ENCODE data around the gene BNC2.

Gene BNC2

DNA sequence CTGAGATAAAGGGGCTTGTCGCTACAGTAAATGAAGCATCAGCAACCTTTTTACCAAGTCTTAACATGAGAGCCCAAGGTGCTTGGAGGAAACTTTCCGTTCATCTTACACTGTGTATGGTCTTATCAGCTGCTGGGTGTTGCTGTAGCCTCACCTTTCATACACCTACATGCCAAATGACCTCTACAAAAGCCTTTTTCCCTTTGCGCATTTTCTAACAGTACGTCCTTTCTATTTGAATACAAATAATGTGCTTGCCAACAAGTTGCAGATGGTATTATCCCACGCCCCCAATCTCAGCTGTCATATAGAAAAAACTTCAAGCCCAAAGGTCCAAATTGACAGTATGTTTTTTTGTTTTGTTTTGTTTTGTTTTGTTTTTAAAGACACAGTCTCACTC is 96.9 kb downstream of the BNC2 start:
- ChIA-PET POLR2A (no interaction called here), CTCF (no interaction called here)
- TF ChIP-seq CTCF (IDR thresholded peaks at IDR 0.05; ENCODE audit: control extremely low read depth, extremely low read depth, low read depth, missing control alignments), result no peak
- DNase-seq (ENCODE audit: extremely low spot score), result no peak

DNA sequence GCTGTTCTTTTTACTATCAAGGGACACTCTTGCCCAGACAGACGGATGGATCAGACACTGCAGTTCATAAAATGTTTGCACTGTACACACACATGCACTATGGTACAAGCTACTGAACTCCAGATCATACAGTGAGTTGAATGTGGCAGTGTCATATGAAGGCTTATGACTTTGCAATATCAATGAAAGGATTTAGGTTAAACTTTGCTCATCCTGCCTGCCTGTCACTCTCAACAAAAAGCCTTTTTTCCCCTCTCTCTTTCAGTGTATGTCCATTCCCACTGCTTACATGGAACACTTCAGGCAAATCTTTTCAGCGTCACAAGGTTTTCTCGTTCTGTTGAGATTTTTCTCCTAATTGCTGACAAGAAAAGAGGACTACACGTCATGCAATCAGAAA is 97.4 kb downstream of the BNC2 start:
- no peak for DNase-seq (ENCODE audit: extremely low spot score)
- TF ChIP-seq CTCF (IDR thresholded peaks at IDR 0.05; ENCODE audit: control extremely low read depth, extremely low read depth, low read depth, missing control alignments), result no peak
- ChIA-PET POLR2A (no interaction called here), CTCF (no interaction called here)

GRCh38 chr9:16771356-16771755 is 99.1 kb downstream of the BNC2 start:
- DNase-seq (ENCODE audit: extremely low spot score), result no peak
- ChIA-PET CTCF (no interaction called here), POLR2A (no interaction called here)
- TF ChIP-seq CTCF (IDR thresholded peaks at IDR 0.05; ENCODE audit: control extremely low read depth, extremely low read depth, low read depth, missing control alignments), result no peak

GRCh38 chr9:16769291-16769690 is 101.2 kb downstream of the BNC2 start:
- ChIA-PET CTCF (no interaction called here), POLR2A (no interaction called here)
- TF ChIP-seq CTCF (IDR thresholded peaks at IDR 0.05; ENCODE audit: control extremely low read depth, extremely low read depth, low read depth, missing control alignments), result no peak
- no peak for DNase-seq (ENCODE audit: extremely low spot score)

DNA sequence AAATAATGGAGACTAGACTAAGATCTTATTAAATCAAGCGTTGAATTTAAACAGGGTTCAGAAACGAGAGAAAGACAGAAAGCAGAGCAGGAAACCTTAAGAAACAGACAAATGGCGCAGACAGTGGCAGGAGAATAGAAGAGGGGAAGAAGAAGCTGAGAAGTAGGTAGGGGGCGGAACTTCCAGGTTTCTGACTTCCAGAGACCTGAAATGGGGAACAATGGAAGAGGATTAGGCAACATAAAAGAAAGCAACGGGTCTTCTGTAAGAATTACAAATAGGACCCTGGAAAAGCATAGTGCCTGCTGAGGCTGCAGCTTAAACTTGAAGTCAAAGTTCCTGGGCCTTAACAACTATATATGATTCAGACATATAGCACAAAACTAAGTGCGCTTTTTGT is 101.7 kb downstream of the BNC2 start:
- no peak for DNase-seq (ENCODE audit: extremely low spot score)
- TF ChIP-seq CTCF (IDR thresholded peaks at IDR 0.05; ENCODE audit: control extremely low read depth, extremely low read depth, low read depth, missing control alignments), result no peak
- POLR2A ChIA-PET, result no interaction called here

DNA sequence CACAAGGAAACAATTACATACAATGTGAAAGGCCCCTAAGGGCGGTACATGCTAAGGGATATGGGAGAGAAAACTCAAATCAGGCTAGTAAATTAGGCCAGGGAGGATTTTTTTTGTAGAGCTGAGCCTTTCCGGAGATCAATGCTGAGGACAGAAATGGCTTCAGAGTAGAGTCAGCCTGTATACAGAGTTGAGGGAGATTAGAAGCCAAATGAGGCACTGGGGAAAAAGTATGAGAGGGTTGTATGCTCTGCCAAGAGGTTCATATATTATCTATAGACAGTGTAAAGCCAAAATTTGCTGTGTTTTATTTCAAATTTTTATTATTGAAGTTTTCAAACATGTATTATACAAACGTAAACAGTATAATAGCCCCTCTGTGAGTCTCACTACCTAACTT is 103.1 kb downstream of the BNC2 start:
- no peak for DNase-seq (ENCODE audit: extremely low spot score)
- TF ChIP-seq CTCF (IDR thresholded peaks at IDR 0.05; ENCODE audit: control extremely low read depth, extremely low read depth, low read depth, missing control alignments), result no peak
- POLR2A ChIA-PET, result no interaction called here
- CTCF ChIA-PET, result no interaction called here

More for the DNA sequence above, 101.7 kb downstream of the BNC2 start:
- CTCF ChIA-PET, result no interaction called here

DNA sequence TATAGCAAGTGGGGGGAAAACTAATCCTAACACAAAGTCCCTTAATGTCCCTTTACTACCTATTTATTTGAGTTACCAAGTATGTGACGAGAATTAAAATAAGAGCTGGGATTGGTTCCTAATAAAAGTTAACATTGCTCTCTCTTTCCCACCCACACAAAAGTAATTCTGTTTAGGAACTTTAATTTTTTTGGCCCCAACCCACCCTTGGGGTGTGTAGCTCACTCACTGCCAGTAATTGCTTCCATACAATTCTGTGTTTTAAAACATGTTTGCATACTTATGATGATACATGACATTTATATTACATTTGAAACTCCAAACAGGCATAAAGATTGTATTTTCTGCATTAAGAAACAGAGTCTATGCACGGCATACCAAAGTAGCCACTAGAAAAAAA is 106.5 kb downstream of the BNC2 start:
- TF ChIP-seq CTCF (IDR thresholded peaks at IDR 0.05; ENCODE audit: control extremely low read depth, extremely low read depth, low read depth, missing control alignments), result no peak
- ChIA-PET POLR2A (no interaction called here), CTCF (interaction anchor here (0.9 kb wide), 1 partner anchor 53 kb away, joined by 3 read pairs; no protein-coding TSS in a partner anchor)

More for the DNA sequence above, 106.5 kb downstream of the BNC2 start:
- no peak for DNase-seq (ENCODE audit: extremely low spot score)

All from GM10248 (cell line).